ENCODE results near the gene EEIG1.

EEIG1 gene

DNA sequence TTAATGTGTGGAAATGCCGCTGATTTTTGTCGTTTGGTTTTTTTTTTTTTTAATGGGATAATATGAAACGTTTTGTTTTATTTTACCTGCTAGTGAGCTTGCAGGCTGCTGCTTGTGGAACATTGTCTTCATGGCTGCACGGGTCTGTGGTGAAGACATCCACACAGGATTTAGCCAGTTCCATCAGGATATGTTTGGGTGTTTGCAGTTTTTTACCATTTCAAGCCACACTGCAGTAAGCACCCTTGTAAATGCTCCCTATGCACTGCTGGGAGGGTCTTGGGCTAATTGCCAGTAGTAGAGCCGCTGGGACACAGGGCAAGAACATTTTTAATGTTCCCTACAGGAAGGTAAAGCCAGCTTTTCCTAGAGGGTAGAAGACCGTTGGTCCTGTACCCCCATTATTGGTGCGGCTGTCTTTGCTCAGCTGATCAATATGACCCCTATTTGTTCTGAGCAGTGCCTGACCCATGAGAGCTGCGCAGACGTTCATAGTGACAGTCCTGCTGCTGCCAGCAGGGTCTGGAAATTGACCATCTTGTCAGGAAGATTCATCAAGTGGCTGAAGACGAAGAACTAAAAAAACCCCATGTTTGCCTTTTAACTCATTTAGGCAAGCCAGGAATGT lies 20.5 kb upstream of the EEIG1 start:
- no peak for DNase-seq

DNA sequence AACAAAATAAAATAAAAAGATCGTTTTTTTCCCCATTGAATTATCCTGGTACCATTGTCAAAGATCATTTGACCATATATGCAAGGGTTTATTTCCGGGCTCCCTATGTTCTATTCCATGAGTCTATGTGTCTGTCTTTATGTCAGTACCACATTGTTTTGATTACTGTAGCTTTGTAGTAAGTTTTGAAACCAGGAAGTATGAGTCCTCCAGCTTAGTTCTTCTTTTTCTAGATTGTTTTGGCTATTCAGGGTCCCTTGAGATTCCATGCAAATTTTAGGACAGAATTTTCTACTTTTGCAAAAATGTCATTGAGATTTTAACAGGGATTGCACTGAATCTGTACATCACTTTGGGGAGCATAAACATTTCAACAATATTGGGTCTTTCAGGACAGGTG lies 18.7 kb upstream of the EEIG1 start:
- DNase-seq: no peak

DNA sequence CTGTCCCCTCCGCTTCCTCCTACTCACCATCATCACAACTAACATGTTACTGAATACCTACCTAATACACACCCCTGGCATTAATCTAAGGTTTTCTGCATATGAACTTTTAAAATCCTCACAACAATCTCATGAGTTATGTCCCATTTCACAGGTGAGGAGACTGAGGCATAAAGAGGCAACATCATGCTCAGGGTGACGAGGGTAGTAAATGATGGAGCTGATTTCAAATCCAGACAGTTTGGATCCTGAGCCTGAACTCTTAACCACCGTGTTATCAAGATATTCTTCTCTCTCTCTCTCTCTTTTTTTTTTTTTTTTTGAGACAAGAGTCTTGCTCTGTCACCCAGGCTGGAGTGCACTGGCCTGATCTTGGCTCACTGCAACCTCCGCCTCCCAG lies 12.9 kb upstream of the EEIG1 start:
- no peak for DNase-seq

DNA sequence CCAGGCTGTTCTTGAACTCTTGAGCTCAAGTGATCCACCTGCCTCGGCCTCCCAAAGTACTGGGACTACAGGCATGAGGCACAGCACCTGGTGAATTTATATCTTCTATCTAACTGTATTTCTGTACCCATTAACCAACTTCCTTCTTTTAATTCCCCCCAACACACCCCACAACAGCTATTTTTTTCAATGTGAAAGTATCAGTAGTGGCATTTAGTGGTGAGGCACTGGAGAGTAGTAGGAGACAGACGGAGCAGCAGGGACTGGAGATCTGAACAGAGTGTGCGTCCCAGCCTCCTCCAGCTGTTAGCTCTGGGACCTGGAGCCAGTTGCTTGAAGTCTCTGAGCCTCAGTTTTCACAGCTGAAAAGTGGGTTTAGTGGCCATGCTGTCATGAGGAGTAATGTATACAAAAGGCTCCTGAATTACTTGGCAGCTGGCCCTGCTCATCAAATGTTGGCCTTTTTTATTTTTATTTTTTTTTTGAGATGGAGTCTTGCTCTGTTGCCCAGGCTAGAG lies 11.0 kb upstream of the EEIG1 start:
- no peak for DNase-seq

DNA sequence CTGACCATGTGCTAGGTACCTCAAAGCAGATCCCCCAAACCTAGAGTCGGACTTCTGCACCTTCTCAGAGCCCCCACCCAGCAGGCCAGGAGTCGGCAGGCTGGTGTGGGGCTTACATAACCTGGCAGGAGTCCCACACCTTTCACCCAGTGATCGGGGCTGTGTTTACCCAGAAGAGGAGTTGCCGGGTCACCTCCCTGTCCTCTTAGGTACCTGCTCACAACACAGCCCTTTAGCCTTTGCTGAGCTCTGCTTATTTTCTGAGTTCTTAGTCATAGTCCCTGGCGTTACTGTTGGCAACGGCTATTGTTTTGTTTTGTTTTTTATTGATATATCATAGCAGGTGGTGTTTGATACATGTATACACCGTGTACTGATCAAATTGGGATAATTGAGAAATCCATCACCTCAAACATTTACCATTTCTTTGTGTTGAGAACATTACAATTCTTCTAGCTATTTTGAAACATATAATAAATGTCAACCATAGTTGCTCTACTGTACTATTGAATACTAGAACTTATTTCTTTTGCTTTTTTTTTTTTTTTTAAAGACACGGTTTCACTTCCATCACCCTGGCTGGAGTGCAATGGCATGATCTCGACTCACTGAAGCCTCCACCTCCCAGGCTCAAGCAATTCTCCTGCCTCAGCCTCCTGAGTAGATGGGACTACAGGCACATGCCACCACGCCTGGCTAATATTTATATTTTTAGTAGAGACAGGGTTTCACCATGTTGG lies 10.4 kb upstream of the EEIG1 start:
- no peak for DNase-seq

DNA sequence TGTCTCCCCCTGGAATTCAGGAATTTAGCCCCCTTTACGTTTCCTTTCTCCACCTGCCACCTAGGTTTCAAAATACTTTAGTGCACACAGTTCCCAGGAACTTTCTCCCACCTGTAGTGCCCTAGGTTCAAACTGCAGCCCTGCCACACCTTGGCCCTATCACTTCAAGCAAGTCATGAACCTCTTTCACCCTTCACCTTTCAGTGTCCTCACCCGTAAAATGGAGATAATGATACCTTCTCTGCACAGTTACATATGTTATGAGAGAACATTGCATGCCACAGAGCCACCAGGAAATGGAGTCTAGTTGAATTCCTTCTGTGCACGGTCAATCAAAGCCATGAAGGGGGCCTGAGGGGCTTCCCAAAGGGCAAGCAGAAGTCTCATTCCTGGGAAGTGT lies 9.8 kb upstream of the EEIG1 start:
- DNase-seq: no peak

DNA sequence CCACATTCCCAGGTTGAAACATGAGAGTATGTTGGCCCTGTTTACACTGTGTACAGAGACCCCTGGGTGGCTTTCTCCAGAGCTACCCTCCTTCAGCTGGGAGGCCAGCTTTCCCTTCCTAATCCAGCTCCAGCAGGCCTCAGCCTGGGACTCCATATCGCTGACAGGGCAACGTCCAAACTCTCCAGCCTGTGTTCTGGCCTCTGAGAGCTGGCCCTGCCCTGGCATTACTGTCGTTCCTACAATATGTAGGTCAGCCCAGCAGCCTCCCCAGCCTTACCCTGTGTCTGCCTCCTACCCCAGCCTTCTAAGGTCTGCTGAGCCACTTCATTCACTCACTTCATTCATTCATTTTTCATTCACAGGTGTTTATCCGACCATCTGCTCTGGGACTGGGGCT lies 8.3 kb upstream of the EEIG1 start:
- no peak for DNase-seq

DNA sequence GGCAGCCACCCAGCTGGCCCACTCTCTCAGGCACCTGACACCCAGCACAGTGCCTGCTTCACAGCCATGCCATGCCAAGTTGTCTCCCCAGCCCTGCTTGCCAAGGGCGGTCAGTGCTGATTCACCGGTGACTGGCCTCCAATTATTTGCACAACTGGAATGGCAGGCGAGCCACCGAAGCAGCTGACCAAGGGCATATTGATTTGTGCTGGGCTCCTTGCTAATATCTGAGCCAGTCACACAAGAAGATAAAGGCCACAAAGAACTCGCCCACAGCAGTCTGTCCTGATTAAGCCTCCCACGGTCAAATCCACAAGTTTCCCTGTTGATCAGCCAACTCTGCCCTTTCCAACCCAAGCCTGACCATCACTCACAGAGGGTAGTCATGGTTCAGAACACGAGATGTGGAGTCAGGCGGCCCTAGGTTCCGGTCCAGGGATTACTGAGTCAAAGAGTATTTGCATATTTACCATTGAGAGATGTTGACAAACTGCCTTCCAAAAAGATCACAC lies 6.4 kb upstream of the EEIG1 start:
- DNase-seq: no peak

DNA sequence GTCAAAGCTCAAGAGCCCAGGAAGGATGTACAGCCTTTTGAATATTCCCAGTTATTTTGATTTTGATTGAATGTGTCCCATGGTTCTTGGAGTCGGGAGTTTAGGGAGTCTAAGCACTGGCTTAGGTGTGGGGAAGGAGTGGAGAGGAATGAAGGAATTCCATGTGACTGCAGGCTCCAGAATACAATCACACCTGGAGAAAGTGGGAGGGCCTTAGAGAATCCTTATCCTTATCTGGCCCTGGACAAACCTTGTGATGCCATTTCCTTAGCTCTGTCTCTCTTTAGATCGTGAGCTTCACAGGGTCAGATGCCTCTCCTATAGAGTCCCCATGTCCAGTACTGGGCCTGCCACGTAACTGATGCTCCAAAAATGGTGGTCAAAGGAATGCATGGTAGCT lies 4.2 kb upstream of the EEIG1 start:
- DNase-seq: no peak

DNA sequence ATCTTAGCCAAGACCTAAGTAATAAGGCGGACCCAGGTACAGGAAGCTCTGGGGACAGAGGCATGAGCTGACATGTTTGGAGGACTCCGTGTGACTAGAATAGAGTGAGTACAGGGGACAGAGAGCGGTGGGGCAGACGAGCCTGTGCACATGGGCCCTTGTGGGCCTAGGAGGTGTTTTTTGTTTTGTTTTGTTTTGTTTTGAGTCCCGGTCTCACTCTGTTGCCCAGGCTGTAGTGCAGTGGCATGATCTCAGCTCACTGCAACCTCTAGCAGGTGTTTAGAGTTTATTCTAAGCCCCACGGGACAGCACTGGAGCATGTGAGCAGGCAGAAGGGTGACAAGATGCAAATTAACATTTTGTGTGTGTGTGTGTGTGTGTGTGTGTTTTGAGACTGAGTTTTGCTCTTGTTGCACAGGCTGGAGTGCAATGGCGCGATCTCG lies 3.1 kb upstream of the EEIG1 start:
- DNase-seq: no peak

DNA sequence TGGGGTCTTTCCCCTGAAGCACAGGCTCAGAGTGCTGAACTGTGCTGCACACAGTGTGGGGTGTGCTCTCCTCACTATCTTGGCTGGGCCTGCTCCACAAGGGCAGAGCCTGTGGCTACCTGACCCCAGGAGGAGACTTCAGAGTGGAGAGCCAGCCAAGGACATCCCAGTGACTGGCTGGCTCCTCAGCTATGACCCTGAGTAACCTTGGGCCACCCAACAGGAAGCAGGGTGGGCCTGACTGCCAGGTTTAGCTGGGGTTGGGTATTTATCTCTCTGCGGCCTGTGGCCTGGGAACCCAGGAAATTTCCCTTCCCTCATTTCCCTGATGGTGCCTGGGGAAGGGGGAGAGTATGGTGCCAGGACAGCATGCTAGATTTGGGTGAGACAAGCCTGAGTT lies 2.1 kb upstream of the EEIG1 start:
- DNase-seq: no peak

DNA sequence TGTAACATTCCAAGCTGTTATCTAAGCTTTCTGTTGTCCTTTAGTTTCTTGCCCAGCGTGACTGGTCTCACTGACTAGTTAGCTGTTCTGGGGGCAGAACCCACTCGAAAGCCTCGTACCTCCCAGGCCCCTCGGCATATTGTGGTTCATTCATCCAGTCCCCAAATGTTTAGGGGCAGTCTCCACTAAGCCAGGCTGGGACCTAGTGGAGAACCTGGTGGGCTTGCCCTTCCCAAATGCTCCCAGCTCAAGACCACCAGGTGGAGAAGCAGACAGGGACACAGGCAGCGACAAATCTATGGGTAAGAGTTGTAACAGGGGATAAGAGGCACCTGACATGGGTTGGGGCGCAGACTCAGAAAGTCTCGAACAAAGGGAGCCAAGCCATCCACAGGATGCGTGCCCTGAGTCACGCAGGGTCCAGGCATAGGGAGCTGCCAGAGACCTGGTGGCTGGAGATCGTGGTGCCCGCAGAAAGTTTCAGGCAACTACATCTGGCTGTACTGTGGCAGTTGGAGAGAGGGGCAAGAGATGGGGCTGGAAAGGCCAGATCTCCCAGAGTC lies 851 bp upstream of the EEIG1 start:
- DNase-seq: no peak

DNA sequence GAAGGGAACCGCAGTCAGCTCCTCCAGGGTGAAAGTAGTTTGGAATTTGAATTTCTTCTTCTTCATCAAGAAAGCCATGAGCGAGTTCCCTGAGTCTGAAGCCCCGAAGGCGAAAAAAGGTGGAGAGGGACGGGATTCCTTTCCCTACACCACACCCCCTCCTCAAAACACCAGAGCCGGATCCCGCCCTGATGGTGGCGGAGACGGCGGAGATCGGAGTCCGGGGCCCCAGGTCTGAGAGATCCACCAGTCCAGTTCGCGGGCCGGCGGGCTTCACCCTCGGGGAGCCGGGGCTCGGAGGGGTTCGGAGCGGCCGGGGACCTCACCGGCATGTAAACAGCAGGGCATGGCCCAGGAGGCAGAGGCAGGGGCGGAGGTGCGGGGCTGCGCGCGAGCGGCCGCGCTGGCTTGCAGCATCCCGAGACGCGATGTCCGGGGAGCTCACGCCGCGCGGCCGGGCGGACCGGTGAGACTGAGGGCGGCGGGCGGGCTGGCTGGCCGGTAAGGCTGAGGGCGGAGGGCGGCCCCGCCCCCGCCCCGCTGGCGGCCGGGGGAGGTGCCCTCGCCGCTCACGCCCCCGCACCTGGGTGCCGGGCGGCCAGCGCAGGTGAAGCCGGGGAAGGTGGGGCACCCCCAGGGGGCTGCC lies 606 bp downstream of the EEIG1 start:
- DNase-seq: peak; percentile 57

DNA sequence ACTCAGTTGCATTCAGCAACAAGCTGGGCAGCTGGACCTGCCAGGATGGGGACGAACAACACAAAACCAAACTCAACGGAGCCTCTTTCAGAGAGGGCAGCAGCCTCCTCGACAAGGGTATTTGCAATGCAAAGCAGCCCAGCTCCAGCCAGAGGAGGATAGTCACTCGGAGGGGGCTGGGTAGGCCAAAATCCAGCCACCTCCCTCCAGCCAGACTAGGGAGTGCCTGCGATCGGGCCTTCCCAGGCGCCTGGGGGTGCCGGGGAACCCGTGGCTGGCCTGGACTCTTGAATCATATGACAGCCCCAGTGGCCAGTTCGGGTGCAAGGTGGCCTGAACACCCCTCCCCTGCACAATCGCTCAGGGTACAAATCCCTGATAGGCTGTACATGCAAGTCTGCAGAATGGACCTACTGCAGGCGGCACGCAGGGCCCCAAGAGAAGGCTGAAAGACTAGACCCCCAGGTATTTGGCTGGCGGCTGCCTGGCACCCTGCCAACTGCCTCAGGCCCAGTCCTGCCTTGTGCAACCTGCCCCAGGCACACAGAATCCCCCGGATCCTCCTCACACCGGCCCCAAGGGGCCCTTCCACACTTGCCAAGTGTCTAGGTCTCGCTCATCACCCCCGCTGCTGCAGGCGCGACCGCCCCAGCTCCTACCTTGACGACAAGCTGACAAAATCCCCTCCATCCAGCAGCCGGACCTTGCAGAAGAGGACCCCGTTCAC lies 1.3 kb downstream of the EEIG1 start:
- no peak for DNase-seq

DNA sequence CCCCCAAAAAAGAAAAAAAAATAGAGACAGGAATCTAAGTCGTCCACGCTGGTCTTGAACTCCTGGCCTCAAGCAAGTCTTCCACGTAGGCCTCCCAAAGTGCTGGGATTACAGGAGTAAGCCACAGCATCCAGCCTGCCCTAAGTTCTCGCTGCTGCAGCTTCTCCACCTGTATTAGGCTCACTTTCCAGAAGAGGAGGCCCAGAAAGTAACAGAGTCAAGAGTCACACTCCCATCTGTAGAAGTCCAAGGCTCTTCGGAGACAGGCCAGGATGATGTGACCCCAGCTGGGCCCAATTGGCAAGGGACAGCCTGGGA lies 1.8 kb downstream of the EEIG1 start:
- no peak for DNase-seq

DNA sequence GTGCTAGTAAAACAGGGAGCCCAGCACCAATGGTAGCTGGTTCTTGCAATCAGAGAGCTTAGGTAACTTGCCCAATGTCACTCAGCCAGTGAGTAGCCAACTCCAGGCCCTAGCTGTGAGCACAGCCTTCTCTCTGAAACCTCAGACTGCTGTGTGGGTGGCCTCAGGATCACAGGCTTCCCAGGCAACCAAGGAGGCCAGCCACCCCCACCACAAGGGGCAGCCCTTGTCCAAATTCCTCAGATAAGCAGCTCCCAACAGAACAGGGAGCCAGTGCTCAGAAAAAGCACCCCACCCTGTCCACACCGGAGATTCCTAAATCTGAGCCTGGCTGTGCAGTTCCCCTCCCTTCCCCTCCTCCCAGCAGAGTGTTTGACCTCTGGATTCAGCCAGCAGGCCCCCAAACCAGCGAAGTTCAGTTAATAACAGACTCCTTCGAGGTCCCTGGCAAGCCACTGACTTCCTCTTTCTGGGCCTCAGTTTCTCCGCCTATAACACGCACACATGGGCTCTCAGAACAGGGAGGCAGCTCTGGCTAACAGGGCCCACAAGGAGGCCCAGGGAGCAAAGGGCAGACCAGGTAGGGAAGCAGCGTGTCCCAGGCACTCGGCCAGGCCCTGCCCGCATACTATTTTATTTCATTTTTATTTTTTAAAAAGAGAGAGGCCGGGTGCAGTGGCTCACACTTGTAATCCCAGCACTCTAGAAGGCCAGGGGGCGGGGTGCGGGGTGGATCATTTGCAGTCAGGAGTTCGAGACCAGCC lies 2.7 kb downstream of the EEIG1 start:
- no peak for DNase-seq

DNA sequence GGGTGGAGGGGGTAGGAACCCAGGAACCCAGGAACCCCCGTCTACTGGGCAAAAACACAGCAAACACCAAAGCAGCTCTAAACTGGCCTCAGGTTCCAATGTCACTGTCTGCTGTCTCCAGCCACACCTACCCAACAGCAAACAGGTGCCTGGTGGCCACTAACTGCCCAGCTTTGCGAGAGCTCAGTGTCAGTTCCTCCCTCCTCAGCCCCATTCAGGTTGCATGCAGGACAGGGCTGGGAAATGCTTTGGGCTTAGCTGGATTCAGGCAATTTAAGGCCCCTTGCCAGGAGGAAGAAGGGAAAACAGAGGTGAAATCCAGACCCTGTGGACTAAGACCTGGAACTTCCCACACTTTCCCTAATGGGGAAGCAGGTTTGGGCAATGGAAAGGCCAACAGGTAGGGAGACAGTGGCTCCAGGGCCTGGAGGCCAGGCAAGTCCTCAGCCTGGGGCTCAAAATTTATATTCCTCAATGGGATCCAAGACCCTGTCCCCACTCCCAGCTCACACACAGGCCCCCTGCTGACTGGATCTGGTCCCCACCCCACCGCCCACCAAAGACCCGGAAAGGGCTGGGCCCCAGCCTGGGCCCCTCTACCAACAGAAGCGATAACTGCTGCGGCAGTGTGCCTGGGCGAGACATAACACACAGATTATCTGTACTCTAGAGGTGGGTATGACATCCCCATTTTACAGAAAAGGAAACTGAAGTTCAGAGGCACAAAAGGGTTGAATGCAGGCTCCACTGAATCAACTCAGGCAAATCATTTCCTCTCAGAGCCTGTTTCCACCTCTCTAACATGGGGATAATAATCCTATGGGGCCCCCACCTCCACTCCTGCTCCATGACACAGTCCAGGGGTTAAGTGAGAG lies 3.5 kb downstream of the EEIG1 start:
- no peak for DNase-seq

DNA sequence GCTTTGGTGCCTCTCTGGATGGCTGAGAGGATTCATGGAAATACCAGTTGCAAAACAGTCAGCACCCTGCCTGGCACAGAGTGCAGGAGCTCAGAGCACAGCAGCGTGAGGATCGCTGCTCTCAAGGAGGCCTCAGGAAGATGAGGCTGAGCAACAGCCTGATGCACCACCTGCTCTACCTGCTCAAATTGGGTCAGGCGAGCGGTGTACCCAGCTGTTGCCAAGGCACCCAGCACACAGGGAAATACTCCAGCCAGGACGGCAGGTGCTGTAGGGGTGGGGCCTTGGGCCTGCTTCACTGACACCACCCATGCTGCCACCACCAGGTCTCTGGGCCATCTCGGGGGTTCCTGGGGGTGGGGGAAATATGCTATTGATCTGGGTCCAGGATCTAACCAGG lies 4.3 kb downstream of the EEIG1 start:
- peak; percentile 68 for DNase-seq

DNA sequence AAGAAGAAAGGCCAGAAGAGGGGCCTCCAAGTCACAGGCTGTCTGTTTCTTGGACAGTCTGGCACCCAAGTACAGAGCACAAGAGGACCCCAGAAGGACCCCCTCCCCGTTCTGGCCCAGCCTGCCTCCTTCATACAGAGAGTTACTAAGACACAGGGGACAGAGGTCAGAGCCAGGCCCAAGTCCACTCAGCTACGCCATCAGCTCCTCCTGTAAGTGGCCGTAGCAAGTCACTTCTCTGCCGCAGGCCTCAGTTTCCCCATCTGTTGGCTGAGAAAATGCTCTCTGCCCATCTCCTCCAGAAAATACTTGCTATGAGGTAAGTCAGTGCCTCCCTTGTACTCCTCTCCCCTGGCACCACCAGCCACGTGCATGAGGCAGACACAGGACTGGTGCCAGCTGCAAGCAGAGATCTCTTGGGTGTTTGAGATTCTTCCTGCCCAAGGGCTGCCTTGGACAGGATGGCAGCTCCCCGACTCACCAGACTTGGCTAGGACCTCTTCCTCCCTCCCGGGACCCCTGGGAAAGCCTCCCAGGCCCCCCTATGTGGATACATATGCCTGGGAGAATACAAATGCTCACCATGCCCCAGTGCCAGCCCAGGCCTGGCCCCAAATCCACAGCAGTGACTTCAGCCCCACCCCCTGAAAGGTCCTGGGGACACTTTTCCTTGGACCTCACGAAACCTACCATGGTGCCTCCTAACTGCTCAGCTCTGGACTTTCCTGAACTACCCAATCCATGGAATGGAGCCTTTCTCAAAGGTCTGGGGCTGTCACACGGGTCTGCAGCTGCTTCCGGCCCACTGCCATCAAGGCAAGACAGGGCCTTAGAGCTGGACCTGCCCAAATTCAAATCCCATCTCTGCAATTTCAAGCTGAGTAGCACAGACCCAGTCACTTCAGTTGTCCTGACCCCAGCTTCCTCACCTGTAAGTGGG lies 5.1 kb downstream of the EEIG1 start:
- DNase-seq: no peak

DNA sequence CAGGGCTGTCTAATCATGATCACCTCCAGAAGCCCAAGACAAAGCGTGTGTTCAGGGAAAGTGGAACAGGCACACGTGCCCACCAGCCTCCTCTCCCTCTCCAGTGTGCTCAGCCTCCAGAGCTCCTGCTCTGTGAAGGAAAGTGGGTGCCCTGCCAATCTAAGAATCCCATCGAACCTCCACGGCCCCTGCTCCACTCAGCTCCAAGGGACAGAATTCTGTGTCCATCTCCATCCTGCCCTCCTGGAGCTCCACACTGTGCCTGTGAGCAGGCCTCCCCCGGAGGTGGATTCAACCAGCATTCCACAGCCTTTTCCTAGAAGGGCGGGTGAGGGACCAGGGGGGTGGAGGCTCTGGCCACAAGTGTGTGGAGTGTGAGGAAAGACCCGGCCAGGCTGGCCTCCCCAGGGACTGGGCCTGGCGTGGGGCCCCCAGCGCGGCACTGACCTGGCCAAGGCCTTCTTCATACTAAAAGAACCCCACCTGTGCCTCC lies 6.0 kb downstream of the EEIG1 start:
- DNase-seq: no peak
